SK-N-SH (cell line): ENCODE measurements around the gene TMCO4. TPM values are rescaled to one million over a fixed set of nuclear protein-coding genes. Genes with fewer than 3 reads are reported as not detected.

Experiments
- CTCF ChIA-PET: fragments of 300-600, 350-600 bp; formaldehyde crosslinking; extraction: SDS; loops from one replicate; lab custom pipeline; 2021; lab: Yijun Ruan, JAX
- POLR2A ChIA-PET: fragments of 350-600 bp; sonication (Branson Sonifier 250); formaldehyde crosslinking; extraction: SDS; loops from one replicate; lab custom pipeline; 2020; ENCODE audit warnings: antibody characterized with exemption, inconsistent platforms; lab: Yijun Ruan, JAX
- DNase-seq: peaks from one replicate; pipeline ENCODE4 v3.0.0; 2012
- H2AFZ ChIP-seq: fragments of 200-600 bp; sonication (generic); 2 replicates; pipeline ENCODE4 v1.8.1; 2016; ENCODE audit warnings: antibody characterized with exemption, mild to moderate bottlenecking, low read depth
- H3F3A ChIP-seq: fragments of 200-600 bp; sonication (generic); replicated peaks from 2 replicates; pipeline ENCODE3; 2016; ENCODE audit warnings: antibody characterized with exemption, mild to moderate bottlenecking; ENCODE audit not compliant: insufficient read depth
- H3K27ac ChIP-seq, 2 experiments: fragments of 200-500 bp in 1 of 2; fragments of 200-600 bp in 1 of 2; sonication (Bioruptor generic) in 1 of 2; sonication (generic), shearing (Covaris generic) in 1 of 2; 2 replicates each; pipeline versions ENCODE4 v1.5.1 to v1.6.1; 2014 to 2016; ENCODE audit warnings: low read depth in 2 of 2, inconsistent platforms in 1 of 2, low read length in 1 of 2, mild to moderate bottlenecking in 1 of 2, mixed read lengths in 1 of 2
- H3K27me3 ChIP-seq: fragments of 200-600 bp; sonication (generic), shearing (Covaris generic); 2 replicates; pipeline ENCODE4 v1.6.1; 2016; ENCODE audit warnings: mixed run types; ENCODE audit not compliant: insufficient read depth
- H3K36me3 ChIP-seq, 2 experiments: fragments of 200-500 bp in 1 of 2; fragments of 200-600 bp in 1 of 2; sonication (Bioruptor generic) in 1 of 2; sonication (generic) in 1 of 2; replicated peaks in 1 of 2; 2 replicates each; pipeline versions ENCODE3 to v1.5.1; 2014 to 2016; ENCODE audit warnings: low read length in 1 of 2, mild to moderate bottlenecking in 1 of 2; ENCODE audit not compliant: insufficient read depth in 2 of 2, control insufficient read depth in 1 of 2
- H3K4me1 ChIP-seq, 2 experiments: fragments of 200-500 bp in 1 of 2; fragments of 200-600 bp in 1 of 2; sonication (Bioruptor generic) in 1 of 2; sonication (generic), shearing (Covaris generic) in 1 of 2; 2 replicates each; pipeline versions ENCODE4 v1.5.1 to v1.6.1; 2014 to 2016; ENCODE audit warnings: low read depth in 1 of 2, low read length in 1 of 2, mixed run types in 1 of 2; ENCODE audit not compliant: insufficient read depth in 2 of 2, control insufficient read depth in 1 of 2
- H3K4me2 ChIP-seq: fragments of 200-600 bp; sonication (generic), shearing (Covaris generic); 2 replicates; pipeline ENCODE4 v1.6.1; 2017; ENCODE audit warnings: mixed run types
- H3K4me3 ChIP-seq, 2 experiments: fragments of 200-500 bp in 1 of 2; fragments of 200-600 bp in 1 of 2; sonication (Bioruptor generic) in 1 of 2; sonication (generic), shearing (Covaris generic) in 1 of 2; 2 replicates each; pipeline versions ENCODE4 v1.5.1 to v1.8.1; 2014 to 2016; ENCODE audit warnings: low read depth in 2 of 2, inconsistent platforms in 1 of 2, low read length in 1 of 2, mild to moderate bottlenecking in 1 of 2, mixed read lengths in 1 of 2, moderate library complexity in 1 of 2
- H3K79me2 ChIP-seq: fragments of 200-600 bp; sonication (generic); 2 replicates; pipeline ENCODE4 v1.8.1; 2017; ENCODE audit warnings: mild to moderate bottlenecking; ENCODE audit not compliant: insufficient read depth
- H3K9ac ChIP-seq: fragments of 200-600 bp; sonication (generic); 2 replicates; pipeline ENCODE4 v1.6.1; 2017; ENCODE audit warnings: mixed run types
- H3K9me2 ChIP-seq: fragments of 200-600 bp; sonication (generic); 2 replicates; pipeline ENCODE4 v1.6.1; 2017; ENCODE audit warnings: mixed run types
- H3K9me3 ChIP-seq: fragments of 200-600 bp; sonication (generic); 2 replicates; pipeline ENCODE4 v1.6.1; 2017; ENCODE audit warnings: mixed run types, mild to moderate bottlenecking, moderate library complexity
- H4K20me1 ChIP-seq: fragments of 200-600 bp; sonication (generic); 2 replicates; pipeline ENCODE4 v1.6.1; 2017; ENCODE audit warnings: mild to moderate bottlenecking, mixed run types; ENCODE audit not compliant: insufficient read depth
- CHD2 ChIP-seq: fragments of 150-350 bp; IDR thresholded peaks from 2 replicates; pipeline ENCODE4 v1.6.1; 2018; ENCODE audit warnings: low read length; ENCODE audit not compliant: partially characterized antibody
- EZH2phosphoT487 ChIP-seq: fragments of 200-600 bp; sonication (generic); IDR thresholded peaks from 2 replicates; pipeline ENCODE4 v1.6.1; 2017; ENCODE audit warnings: low read depth, mixed run types, mild to moderate bottlenecking, antibody characterized with exemption, moderate library complexity, borderline replicate concordance
- FOXJ3 ChIP-seq: sonication (generic); formaldehyde crosslinking; IDR thresholded peaks from 2 replicates; pipeline ENCODE4 v1.5.1; 2020; ENCODE audit warnings: mild to moderate bottlenecking, missing genetic modification reagents
- GABPA ChIP-seq: IDR thresholded peaks from 2 replicates; pipeline ENCODE4 v1.4.0; 2012; ENCODE audit warnings: low read depth, mild to moderate bottlenecking
- IRF3 ChIP-seq: fragments of 150-350 bp; IDR thresholded peaks from 2 replicates; pipeline ENCODE4 v1.6.1; 2016; ENCODE audit warnings: mild to moderate bottlenecking, low read depth, low read length
- MXI1 ChIP-seq: IDR thresholded peaks from 2 replicates; pipeline ENCODE4 v1.6.1; 2012; ENCODE audit warnings: mild to moderate bottlenecking, low read depth, low read length, improper control_type of control experiment
- NFIC ChIP-seq: IDR thresholded peaks from 2 replicates; pipeline ENCODE4 v1.4.0; 2012; ENCODE audit warnings: borderline replicate concordance
- POLR2AphosphoS5 ChIP-seq: IDR thresholded peaks from 2 replicates; pipeline ENCODE4 v1.6.1; 2012; ENCODE audit warnings: low read depth, low read length
- RCOR1 ChIP-seq: fragments of 150-350 bp; IDR thresholded peaks from 2 replicates; pipeline ENCODE4 v1.6.1; 2017; ENCODE audit warnings: antibody characterized with exemption, low read length
- RFX5 ChIP-seq: IDR thresholded peaks from 2 replicates; pipeline ENCODE4 v1.6.1; 2012; ENCODE audit warnings: mild to moderate bottlenecking, improper control_type of control experiment, low read length
- SMC3 ChIP-seq: IDR thresholded peaks from 2 replicates; pipeline ENCODE4 v1.6.1; 2012; ENCODE audit warnings: low read depth, low read length, improper control_type of control experiment
- TAF1 ChIP-seq: IDR thresholded peaks from 2 replicates; pipeline ENCODE4 v1.6.1; 2012; ENCODE audit warnings: low read depth, mild to moderate bottlenecking, low read length, moderate library complexity, borderline replicate concordance
- TEAD4 ChIP-seq: IDR thresholded peaks from 2 replicates; pipeline ENCODE4 v1.4.0; 2012; ENCODE audit warnings: mild to moderate bottlenecking, borderline replicate concordance; ENCODE audit not compliant: insufficient read depth
- YY1 ChIP-seq: IDR thresholded peaks from 2 replicates; pipeline ENCODE4 v1.4.0; 2012; ENCODE audit warnings: low read depth, mild to moderate bottlenecking
- WGBS: methylation state at CpG from one replicate; pipeline ENCODE4 v1.1.6; 2017; ENCODE audit warnings: low lambda C conversion rate; 5-methylcytosine and 5-hydroxymethylcytosine counted together
- polyA plus RNA-seq, 3 experiments: library from polyadenylated mRNA; depleted of rRNA; stranded (reverse); fragments of >200 nt; gene quantifications; 2 replicates each; pipeline ENCODE4 v1.2.3, GENCODE V29; 2012
- TF ChIP-seq, protein P1 (sequence below): IDR thresholded peaks from 2 replicates; pipeline ENCODE4 v1.6.1; 2012; ENCODE audit warnings: mild to moderate bottlenecking, low read depth, low read length, moderate library complexity
- TF ChIP-seq, protein P2 (sequence below): IDR thresholded peaks from 2 replicates; pipeline ENCODE4; 2012

Gene TMCO4
- polyA plus RNA-seq, 1 of the 3 experiments (the other 2 are of a cell fraction), result 4.2 TPM

DNA sequence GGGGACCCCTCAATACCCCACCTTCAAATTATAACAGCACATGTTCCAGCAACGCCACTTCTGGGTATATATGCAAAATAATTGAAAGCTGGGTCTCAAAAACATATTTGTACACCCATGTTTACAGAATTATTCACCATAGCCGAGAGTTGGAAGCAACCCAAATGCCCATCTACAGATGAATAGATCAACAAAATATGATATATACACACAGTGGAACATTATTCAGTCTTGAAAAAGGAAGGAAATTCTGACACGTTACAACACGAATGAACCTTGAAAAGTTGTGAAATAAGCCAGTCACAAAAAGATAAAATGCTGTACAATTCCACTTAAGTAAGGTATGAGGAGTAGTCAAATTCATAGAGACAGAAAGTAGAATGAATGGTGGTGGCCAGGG lies 5.1 kb downstream of the TMCO4 start:
- H3K9me2 ChIP-seq, result no peaks in the 10 kb centered on the region
- no peak overlapping the region for H3K9ac ChIP-seq
- DNase-seq, result no peak
- WGBS, result 86% methylated on average over 4 of the region's 4 CpGs
- no peak overlapping the region for H3K27ac ChIP-seq
- H3K27me3 ChIP-seq, result no peaks in the 10 kb centered on the region
- peaks cover 0 to 3% of the 10 kb centered on the region in 2 experiments; a peak in 1 of 4 replicates for H3K4me1 ChIP-seq
- H3K4me3 ChIP-seq, result no peak overlapping the region
- no peaks in the 10 kb centered on the region for H3K79me2 ChIP-seq
- POLR2A ChIA-PET, result no interaction called here
- H2AFZ ChIP-seq, result no peak overlapping the region
- H3K36me3 ChIP-seq, result no peaks in the 10 kb centered on the region
- TF ChIP-seq GABPA (no peak), EZH2phosphoT487 (no peak), SMC3 (no peak), NFIC (no peak), YY1 (no peak), RCOR1 (no peak), CHD2 (no peak), MXI1 (no peak), TAF1 (no peak)
- TF ChIP-seq, protein P1, sequence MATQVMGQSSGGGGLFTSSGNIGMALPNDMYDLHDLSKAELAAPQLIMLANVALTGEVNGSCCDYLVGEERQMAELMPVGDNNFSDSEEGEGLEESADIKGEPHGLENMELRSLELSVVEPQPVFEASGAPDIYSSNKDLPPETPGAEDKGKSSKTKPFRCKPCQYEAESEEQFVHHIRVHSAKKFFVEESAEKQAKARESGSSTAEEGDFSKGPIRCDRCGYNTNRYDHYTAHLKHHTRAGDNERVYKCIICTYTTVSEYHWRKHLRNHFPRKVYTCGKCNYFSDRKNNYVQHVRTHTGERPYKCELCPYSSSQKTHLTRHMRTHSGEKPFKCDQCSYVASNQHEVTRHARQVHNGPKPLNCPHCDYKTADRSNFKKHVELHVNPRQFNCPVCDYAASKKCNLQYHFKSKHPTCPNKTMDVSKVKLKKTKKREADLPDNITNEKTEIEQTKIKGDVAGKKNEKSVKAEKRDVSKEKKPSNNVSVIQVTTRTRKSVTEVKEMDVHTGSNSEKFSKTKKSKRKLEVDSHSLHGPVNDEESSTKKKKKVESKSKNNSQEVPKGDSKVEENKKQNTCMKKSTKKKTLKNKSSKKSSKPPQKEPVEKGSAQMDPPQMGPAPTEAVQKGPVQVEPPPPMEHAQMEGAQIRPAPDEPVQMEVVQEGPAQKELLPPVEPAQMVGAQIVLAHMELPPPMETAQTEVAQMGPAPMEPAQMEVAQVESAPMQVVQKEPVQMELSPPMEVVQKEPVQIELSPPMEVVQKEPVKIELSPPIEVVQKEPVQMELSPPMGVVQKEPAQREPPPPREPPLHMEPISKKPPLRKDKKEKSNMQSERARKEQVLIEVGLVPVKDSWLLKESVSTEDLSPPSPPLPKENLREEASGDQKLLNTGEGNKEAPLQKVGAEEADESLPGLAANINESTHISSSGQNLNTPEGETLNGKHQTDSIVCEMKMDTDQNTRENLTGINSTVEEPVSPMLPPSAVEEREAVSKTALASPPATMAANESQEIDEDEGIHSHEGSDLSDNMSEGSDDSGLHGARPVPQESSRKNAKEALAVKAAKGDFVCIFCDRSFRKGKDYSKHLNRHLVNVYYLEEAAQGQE, result no peak
- no peak overlapping the region for H3K4me2 ChIP-seq
- H3F3A ChIP-seq, result no peaks in the 10 kb centered on the region
- no peaks in the 10 kb centered on the region for H3K9me3 ChIP-seq
- H4K20me1 ChIP-seq, result no peaks in the 10 kb centered on the region
- CTCF ChIA-PET, result no interaction called here

DNA sequence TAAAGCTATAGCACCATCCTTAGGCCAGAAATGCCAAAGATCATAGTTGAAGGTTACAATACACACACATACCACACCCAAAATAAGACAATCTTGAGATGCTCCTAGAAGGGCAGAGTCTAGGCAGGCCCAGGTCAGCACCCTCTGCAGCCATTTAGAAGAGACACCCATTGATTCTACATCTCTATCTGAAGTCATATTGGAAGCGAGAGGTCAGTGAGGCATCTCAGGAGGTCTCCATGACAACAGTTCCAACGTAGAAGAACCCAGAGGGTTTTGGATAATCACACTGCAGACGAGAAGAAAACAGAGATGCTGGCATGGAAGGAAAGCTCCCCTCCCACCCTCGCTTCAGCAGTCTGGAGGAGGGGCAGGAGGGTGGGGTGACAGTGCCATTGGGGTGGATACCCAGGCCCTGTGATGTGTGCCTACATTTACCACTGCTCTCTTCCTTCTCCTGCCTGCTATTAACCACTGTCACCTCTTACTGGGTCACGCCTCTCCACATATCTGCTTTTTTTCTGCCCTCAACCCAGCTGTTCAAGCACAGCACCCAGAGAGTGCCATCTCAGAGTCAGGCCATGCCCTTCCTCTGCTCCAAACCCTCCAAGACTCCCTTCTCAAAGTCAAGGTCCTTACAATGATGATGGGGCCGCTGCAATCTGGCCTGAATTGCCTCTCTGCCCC lies 6.2 kb downstream of the TMCO4 start:
- ChIA-PET POLR2A (no interaction called here), CTCF (interaction anchor here (1.1 to 2.2 kb wide), 2 partner anchors 31 to 78 kb away, joined by 4 to 8 read pairs; no protein-coding TSS in a partner anchor)
- Histone ChIP-seq H3K79me2 (no peaks in the 10 kb centered on the region), H2AFZ (no peak overlapping the region), H3K9ac (no peak overlapping the region), H3K9me3 (no peaks in the 10 kb centered on the region), H3K4me2 (no peak overlapping the region), H4K20me1 (no peaks in the 10 kb centered on the region), H3K36me3 (no peaks in the 10 kb centered on the region), H3K4me3 (no peak overlapping the region), H3F3A (no peaks in the 10 kb centered on the region), H3K27me3 (no peaks in the 10 kb centered on the region), H3K27ac (no peak overlapping the region), H3K9me2 (no peaks in the 10 kb centered on the region), H3K4me1 (no peaks in the 10 kb centered on the region)
- WGBS, result 79% methylated on average over 6 of the region's 6 CpGs
- no peak for DNase-seq
- TF ChIP-seq TEAD4 (no peak), RFX5 (no peak), FOXJ3 (CRISPR knock-in tag) (no peak), TAF1 (no peak), YY1 (no peak), POLR2AphosphoS5 (no peak), IRF3 (no peak), CHD2 (no peak), RCOR1 (no peak)
- TF ChIP-seq, protein P1, result no peak
- TF ChIP-seq, protein P2, sequence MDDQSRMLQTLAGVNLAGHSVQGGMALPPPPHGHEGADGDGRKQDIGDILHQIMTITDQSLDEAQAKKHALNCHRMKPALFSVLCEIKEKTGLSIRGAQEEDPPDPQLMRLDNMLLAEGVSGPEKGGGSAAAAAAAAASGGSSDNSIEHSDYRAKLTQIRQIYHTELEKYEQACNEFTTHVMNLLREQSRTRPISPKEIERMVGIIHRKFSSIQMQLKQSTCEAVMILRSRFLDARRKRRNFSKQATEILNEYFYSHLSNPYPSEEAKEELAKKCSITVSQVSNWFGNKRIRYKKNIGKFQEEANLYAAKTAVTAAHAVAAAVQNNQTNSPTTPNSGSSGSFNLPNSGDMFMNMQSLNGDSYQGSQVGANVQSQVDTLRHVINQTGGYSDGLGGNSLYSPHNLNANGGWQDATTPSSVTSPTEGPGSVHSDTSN, result no peak
